Body of pancreas (tissue), 4 donors: ENCODE data around the gene S100A2.

Experiments
- POLR2A ChIP-seq, 3 donors: fragments of 450-650 bp; IDR thresholded peaks; one replicate each; pipeline ENCODE4 v1.6.1; 2016; ENCODE audit warnings: antibody characterized with exemption in 3 of 3, mild to moderate bottlenecking in 2 of 3
- TF ChIP-seq, protein P1 (sequence below), 7 experiments: fragments of 450-650 bp in 4 of 7; fragments of 200-600 bp in 3 of 7; sonication (generic) in 3 of 7; IDR thresholded peaks; one replicate each; pipeline ENCODE4 v1.5.1; 2016 to 2019; ENCODE audit warnings: antibody characterized with exemption in 7 of 7

DNA sequence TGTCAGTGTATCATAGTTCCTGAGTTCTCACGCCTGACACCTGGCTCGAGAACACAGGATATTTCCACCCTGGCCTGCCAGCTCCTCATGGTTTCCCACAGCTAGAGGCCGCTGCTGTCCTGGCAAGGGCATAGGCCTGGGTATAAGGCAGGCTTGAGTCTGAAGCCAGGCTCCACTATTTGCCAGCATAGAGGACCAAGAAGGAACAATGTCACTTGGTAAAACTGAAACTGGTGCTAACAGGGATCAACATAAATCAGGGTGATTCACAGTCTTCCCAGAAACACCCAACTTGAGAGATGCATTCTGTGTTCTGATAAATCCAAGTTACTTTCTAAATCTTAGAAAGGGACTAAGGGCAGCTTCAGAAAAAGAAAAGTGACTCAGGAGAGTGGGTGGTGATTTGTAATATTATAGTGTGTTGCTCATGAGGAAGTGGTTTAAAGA lies 6.9 kb upstream of the S100A2 start:
- TF ChIP-seq POLR2A (IDR thresholded peaks at IDR 0.05): no peak
- TF ChIP-seq, protein P1, sequence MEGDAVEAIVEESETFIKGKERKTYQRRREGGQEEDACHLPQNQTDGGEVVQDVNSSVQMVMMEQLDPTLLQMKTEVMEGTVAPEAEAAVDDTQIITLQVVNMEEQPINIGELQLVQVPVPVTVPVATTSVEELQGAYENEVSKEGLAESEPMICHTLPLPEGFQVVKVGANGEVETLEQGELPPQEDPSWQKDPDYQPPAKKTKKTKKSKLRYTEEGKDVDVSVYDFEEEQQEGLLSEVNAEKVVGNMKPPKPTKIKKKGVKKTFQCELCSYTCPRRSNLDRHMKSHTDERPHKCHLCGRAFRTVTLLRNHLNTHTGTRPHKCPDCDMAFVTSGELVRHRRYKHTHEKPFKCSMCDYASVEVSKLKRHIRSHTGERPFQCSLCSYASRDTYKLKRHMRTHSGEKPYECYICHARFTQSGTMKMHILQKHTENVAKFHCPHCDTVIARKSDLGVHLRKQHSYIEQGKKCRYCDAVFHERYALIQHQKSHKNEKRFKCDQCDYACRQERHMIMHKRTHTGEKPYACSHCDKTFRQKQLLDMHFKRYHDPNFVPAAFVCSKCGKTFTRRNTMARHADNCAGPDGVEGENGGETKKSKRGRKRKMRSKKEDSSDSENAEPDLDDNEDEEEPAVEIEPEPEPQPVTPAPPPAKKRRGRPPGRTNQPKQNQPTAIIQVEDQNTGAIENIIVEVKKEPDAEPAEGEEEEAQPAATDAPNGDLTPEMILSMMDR (IDR thresholded peaks at IDR 0.05): peak; percentile 84 to 96 (median 93)
